NCI-H1092 (cell line): ENCODE measurements around the gene SPRN.
"Not testable (repeated sequence)": the region's sequence is repeated elsewhere in the genome, so short reads cannot be mapped to it uniquely, and the experiment has no call there.

Experiments used
- DNase-seq: peaks from one replicate; lab custom pipeline; 2025; lab: John Stamatoyannopoulos, UW

The SPRN gene

GRCh38 chr10:133456041-133456951 lies 31.9 kb upstream of the SPRN start:
- DNase-seq: no peak

- no peak for DNase-seq
Measured at GRCh38 chr10:133455611-133456031, 31.2 kb upstream of the SPRN start.

GRCh38 chr10:133455196-133455595 lies 30.8 kb upstream of the SPRN start:
- no peak for DNase-seq

GRCh38 chr10:133454204-133454893 lies 29.9 kb upstream of the SPRN start:
- DNase-seq: no peak

GRCh38 chr10:133453516-133454203 lies 29.2 kb upstream of the SPRN start, which contains the start of gene SCART1:
TSS of gene SCART1 (plus strand) at chr10:133453945. CDS start at chr10:133453998, 53 bp downstream.
- DNase-seq: no peak

GRCh38 chr10:133452453-133452852 lies 28.0 kb upstream of the SPRN start:
- no peak for DNase-seq

GRCh38 chr10:133451346-133451745 lies 26.9 kb upstream of the SPRN start:
- no peak for DNase-seq

- DNase-seq: no peak
Measured at GRCh38 chr10:133448120-133448519, 23.7 kb upstream of the SPRN start.

- DNase-seq: no peak
Measured at GRCh38 chr10:133446979-133447378, 22.6 kb upstream of the SPRN start.

- no peak for DNase-seq
Measured at GRCh38 chr10:133445751-133446708, 21.6 kb upstream of the SPRN start.

GRCh38 chr10:133445268-133445732 lies 20.9 kb upstream of the SPRN start:
- DNase-seq: no peak

- no peak for DNase-seq
Measured at GRCh38 chr10:133444342-133445267, 20.2 kb upstream of the SPRN start.

GRCh38 chr10:133442967-133443924 lies 18.8 kb upstream of the SPRN start:
- DNase-seq: no peak

GRCh38 chr10:133442191-133442966 lies 18.0 kb upstream of the SPRN start:
- no peak for DNase-seq

- DNase-seq: no peak
Measured at GRCh38 chr10:133441780-133442179, 17.4 kb upstream of the SPRN start.

GRCh38 chr10:133441356-133441755 lies 16.9 kb upstream of the SPRN start:
- not testable (repeated sequence) for DNase-seq

- DNase-seq: no peak
Measured at GRCh38 chr10:133440633-133441285, 16.3 kb upstream of the SPRN start.
